ENCODE data around the gene PGGHG. TPM values are rescaled to one million over a fixed set of nuclear protein-coding genes. Genes with fewer than 3 reads are reported as not detected.

Gene PGGHG
- total RNA-seq, 1 experiment from 2014 or later = 69.0 TPM

GRCh38 chr11:296171-297050 lies 7.5 kb downstream of the PGGHG start:
- Histone ChIP-seq H3K27me3 (ENCODE audit: control insufficient read depth, insufficient read depth, low read length) (no peaks in the 10 kb centered on the region), H3K4me3 (ENCODE audit: insufficient read depth, low read depth, low read length) (no peak overlapping the region), H3K36me3 (replicated peaks; ENCODE audit: control insufficient read depth, insufficient read depth, low read length) (peaks cover 2% of the 10 kb centered on the region)
- DNase-seq = peak; percentile 55

- H3K36me3 ChIP-seq (replicated peaks; ENCODE audit: control insufficient read depth, insufficient read depth, low read length) = peaks cover 2% of the 10 kb centered on the region
- H3K4me3 ChIP-seq (ENCODE audit: insufficient read depth, low read depth, low read length) = no peak overlapping the region
- DNase-seq = peak; percentile 51
- H3K27me3 ChIP-seq (ENCODE audit: control insufficient read depth, insufficient read depth, low read length) = no peaks in the 10 kb centered on the region
These were observed 8.2 kb downstream of the PGGHG start for GRCh38 chr11:297051-297585.

GRCh38 chr11:297586-298405 lies 8.9 kb downstream of the PGGHG start:
- H3K4me3 ChIP-seq (ENCODE audit: insufficient read depth, low read depth, low read length) = no peak overlapping the region
- DNase-seq = peak; percentile 66
- H3K36me3 ChIP-seq (replicated peaks; ENCODE audit: control insufficient read depth, insufficient read depth, low read length) = peaks cover 2% of the 10 kb centered on the region
- H3K27me3 ChIP-seq (ENCODE audit: control insufficient read depth, insufficient read depth, low read length) = no peaks in the 10 kb centered on the region

- Histone ChIP-seq H3K27me3 (ENCODE audit: control insufficient read depth, insufficient read depth, low read length) (no peaks in the 10 kb centered on the region), H3K4me3 (ENCODE audit: insufficient read depth, low read depth, low read length) (no peak overlapping the region), H3K36me3 (replicated peaks; ENCODE audit: control insufficient read depth, insufficient read depth, low read length) (no peaks in the 10 kb centered on the region; the same call in 1 of the 2 replicates)
- peak; percentile 59 for DNase-seq
These were observed 9.6 kb downstream of the PGGHG start for GRCh38 chr11:298406-299065.

GRCh38 chr11:299081-299891 lies 10.4 kb downstream of the PGGHG start, which contains the start of gene IFITM5:
IFITM5 (minus strand) TSS chr11:299526; CDS start chr11:299490, 36 bp downstream.
- H3K4me3 ChIP-seq (ENCODE audit: insufficient read depth, low read depth, low read length) = no peak within 1 kb of the TSS
- no peak for DNase-seq
- no peaks in the 10 kb centered on the region for H3K36me3 ChIP-seq (replicated peaks; ENCODE audit: control insufficient read depth, insufficient read depth, low read length)
- H3K27me3 ChIP-seq (ENCODE audit: control insufficient read depth, insufficient read depth, low read length) = no peaks in the 10 kb centered on the region

- Histone ChIP-seq H3K27me3 (ENCODE audit: control insufficient read depth, insufficient read depth, low read length) (no peaks in the 10 kb centered on the region), H3K36me3 (replicated peaks; ENCODE audit: control insufficient read depth, insufficient read depth, low read length) (no peaks in the 10 kb centered on the region), H3K4me3 (ENCODE audit: insufficient read depth, low read depth, low read length) (no peak overlapping the region)
- DNase-seq = peak; percentile 92
These were observed 11.2 kb downstream of the PGGHG start for GRCh38 chr11:299951-300735.

GRCh38 chr11:303363-303762 lies 14.4 kb downstream of the PGGHG start:
- H3K27me3 ChIP-seq (ENCODE audit: control insufficient read depth, insufficient read depth, low read length) = no peaks in the 10 kb centered on the region
- H3K4me3 ChIP-seq (ENCODE audit: insufficient read depth, low read depth, low read length) = no peak overlapping the region
- DNase-seq = no peak
- no peaks in the 10 kb centered on the region for H3K36me3 ChIP-seq (replicated peaks; ENCODE audit: control insufficient read depth, insufficient read depth, low read length)

- no peak overlapping the region for H3K4me3 ChIP-seq (ENCODE audit: insufficient read depth, low read depth, low read length)
These were observed 15.2 kb downstream of the PGGHG start for GRCh38 chr11:304061-304506.

GRCh38 chr11:304915-305843 lies 16.3 kb downstream of the PGGHG start:
- H3K36me3 ChIP-seq (replicated peaks; ENCODE audit: control insufficient read depth, insufficient read depth, low read length) = no peaks in the 10 kb centered on the region
- DNase-seq = peak; percentile 93
- H3K27me3 ChIP-seq (ENCODE audit: control insufficient read depth, insufficient read depth, low read length) = no peaks in the 10 kb centered on the region
- H3K4me3 ChIP-seq (ENCODE audit: insufficient read depth, low read depth, low read length) = no peak overlapping the region

More at GRCh38 chr11:304061-304506, 15.2 kb downstream of the PGGHG start:
- Histone ChIP-seq H3K27me3 (ENCODE audit: control insufficient read depth, insufficient read depth, low read length) (no peaks in the 10 kb centered on the region), H3K36me3 (replicated peaks; ENCODE audit: control insufficient read depth, insufficient read depth, low read length) (no peaks in the 10 kb centered on the region)
- DNase-seq = peak; percentile 72

GRCh38 chr11:305844-306211 lies 16.9 kb downstream of the PGGHG start:
- no peak for DNase-seq
- no peak overlapping the region for H3K4me3 ChIP-seq (ENCODE audit: insufficient read depth, low read depth, low read length)
- no peaks in the 10 kb centered on the region for H3K27me3 ChIP-seq (ENCODE audit: control insufficient read depth, insufficient read depth, low read length)
- H3K36me3 ChIP-seq (replicated peaks; ENCODE audit: control insufficient read depth, insufficient read depth, low read length) = no peaks in the 10 kb centered on the region

- no peak for DNase-seq
- Histone ChIP-seq H3K27me3 (ENCODE audit: control insufficient read depth, insufficient read depth, low read length) (no peaks in the 10 kb centered on the region), H3K4me3 (ENCODE audit: insufficient read depth, low read depth, low read length) (no peak overlapping the region), H3K36me3 (replicated peaks; ENCODE audit: control insufficient read depth, insufficient read depth, low read length) (no peaks in the 10 kb centered on the region)
These were observed 17.9 kb downstream of the PGGHG start for GRCh38 chr11:306645-307371.
